ENCODE results near the gene BTNL3.

Gene BTNL3

DNA sequence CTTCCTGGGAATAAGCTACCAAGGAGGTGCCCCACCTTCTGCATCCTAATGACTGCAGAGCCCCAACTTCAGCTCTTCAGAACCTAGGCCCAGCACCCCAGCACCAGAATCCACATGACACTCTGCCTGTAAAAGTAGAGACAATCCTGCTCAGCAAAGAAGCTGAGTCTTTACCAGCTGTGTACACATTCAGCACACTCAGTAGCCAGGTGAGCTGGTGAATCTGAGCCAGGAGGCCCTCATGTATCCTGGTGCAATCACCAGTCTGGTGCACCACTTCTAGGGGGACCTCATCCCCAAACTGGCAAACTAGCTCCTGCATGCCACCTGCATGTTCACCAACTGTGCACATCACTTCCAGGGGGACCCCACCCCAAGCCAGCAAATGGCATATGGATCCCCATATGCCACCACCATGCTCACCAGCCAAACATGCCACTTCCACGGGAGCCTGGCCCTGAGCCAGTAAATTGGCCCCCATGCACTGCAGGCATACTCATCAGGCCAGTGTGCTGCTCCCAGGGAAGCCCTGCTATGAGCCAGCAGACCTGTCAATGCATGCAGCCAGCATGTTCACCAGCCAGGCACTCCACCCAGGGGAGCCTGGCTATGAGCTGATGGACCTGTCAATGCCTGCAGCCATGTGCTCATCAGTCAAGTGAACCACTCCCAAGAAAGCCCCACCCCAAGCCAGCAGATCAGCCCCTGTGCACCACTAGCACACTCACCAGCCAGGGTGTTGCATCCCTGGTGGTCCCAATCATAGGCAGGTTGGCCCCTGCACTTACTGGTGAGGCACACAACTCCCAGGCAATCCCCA is 35.8 kb downstream of the BTNL3 start:
- H3K36me3 ChIP-seq: no peaks in the 10 kb centered on the region
- H3K4me3 ChIP-seq (ENCODE audit: low read depth in 1 of 2, low read length in 1 of 2): no peak overlapping the region
- TF ChIP-seq, protein P1, sequence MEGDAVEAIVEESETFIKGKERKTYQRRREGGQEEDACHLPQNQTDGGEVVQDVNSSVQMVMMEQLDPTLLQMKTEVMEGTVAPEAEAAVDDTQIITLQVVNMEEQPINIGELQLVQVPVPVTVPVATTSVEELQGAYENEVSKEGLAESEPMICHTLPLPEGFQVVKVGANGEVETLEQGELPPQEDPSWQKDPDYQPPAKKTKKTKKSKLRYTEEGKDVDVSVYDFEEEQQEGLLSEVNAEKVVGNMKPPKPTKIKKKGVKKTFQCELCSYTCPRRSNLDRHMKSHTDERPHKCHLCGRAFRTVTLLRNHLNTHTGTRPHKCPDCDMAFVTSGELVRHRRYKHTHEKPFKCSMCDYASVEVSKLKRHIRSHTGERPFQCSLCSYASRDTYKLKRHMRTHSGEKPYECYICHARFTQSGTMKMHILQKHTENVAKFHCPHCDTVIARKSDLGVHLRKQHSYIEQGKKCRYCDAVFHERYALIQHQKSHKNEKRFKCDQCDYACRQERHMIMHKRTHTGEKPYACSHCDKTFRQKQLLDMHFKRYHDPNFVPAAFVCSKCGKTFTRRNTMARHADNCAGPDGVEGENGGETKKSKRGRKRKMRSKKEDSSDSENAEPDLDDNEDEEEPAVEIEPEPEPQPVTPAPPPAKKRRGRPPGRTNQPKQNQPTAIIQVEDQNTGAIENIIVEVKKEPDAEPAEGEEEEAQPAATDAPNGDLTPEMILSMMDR (IDR thresholded peaks at IDR 0.05): no peak
- H3K4me1 ChIP-seq (ENCODE audit: control insufficient read depth in 1 of 2, insufficient read depth in 1 of 2, low read depth in 1 of 2, low read length in 1 of 2): no peaks in the 10 kb centered on the region
- no peak overlapping the region for H3K27ac ChIP-seq
- H3K27me3 ChIP-seq: no peaks in the 10 kb centered on the region
- peaks cover 6% of the 10 kb centered on the region for H3K9me3 ChIP-seq

DNA sequence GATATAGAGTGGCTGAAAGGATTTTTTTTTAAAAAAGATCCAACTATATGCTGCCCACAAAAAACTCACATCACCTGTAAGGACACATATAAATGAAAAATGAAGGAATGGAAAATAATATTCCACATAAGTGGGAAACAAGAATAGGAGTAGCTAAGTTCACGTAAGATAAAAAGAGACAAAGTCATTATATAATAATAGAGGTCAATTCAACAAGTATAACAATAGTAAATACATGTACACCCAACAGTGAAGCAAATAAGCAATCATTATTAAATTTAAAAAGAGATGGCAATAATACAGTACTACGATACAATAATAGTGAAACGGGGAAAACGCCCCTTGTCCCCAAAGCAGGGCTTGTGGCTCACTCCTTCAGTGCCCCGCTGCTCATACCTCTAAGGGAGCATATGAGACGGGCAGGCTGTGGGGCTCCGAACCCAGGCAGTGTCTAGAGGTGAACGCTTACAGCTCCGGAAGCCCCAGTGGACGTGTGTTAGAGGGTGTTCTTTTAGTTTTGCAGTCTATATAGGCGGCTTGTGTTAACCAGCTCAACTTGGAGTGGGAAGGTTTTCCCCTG is 38.9 kb downstream of the BTNL3 start:
- Histone ChIP-seq H3K4me3 (ENCODE audit: low read depth in 1 of 2, low read length in 1 of 2) (no peak overlapping the region), H3K9me3 (peaks cover 2% of the 10 kb centered on the region), H3K27me3 (no peaks in the 10 kb centered on the region), H3K4me1 (ENCODE audit: control insufficient read depth in 1 of 2, insufficient read depth in 1 of 2, low read depth in 1 of 2, low read length in 1 of 2) (no peaks in the 10 kb centered on the region), H3K27ac (no peak overlapping the region), H3K36me3 (no peaks in the 10 kb centered on the region)
- TF ChIP-seq, protein P1 (IDR thresholded peaks at IDR 0.05): no peak

GRCh38 chr5:181028032-181028819 is 39.6 kb downstream of the BTNL3 start:
- no peaks in the 10 kb centered on the region for H3K27me3 ChIP-seq
- no peaks in the 10 kb centered on the region for H3K9me3 ChIP-seq
- no peaks in the 10 kb centered on the region for H3K4me1 ChIP-seq (ENCODE audit: control insufficient read depth in 1 of 2, insufficient read depth in 1 of 2, low read depth in 1 of 2, low read length in 1 of 2)
- no peak overlapping the region for H3K4me3 ChIP-seq (ENCODE audit: low read depth in 1 of 2, low read length in 1 of 2)
- no peaks in the 10 kb centered on the region for H3K36me3 ChIP-seq
- no peak overlapping the region for H3K27ac ChIP-seq
- TF ChIP-seq, protein P1 (IDR thresholded peaks at IDR 0.05): no peak

DNA sequence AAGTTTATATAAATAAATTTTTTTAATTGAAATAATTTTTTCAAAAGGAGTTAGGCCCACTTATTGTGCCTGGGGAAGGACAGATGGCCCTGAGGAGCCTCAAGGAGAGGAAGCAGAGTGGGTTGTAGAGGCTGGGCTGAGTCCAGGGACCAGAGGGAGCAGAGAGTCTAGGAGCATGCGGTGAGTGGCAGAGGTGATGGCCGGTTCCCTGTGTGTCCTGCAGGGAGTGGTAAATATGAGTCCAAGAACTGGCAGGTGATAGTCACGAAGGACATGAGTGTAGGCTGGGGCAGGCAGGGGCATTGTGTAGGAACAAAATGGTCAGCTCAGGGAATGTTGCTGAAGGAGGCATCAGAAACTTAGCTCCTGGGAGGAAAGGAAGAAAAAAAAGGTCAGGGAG is 43.1 kb downstream of the BTNL3 start:
- TF ChIP-seq, protein P1 (IDR thresholded peaks at IDR 0.05): no peak
- H3K4me1 ChIP-seq (ENCODE audit: control insufficient read depth in 1 of 2, insufficient read depth in 1 of 2, low read depth in 1 of 2, low read length in 1 of 2): no peaks in the 10 kb centered on the region

DNA sequence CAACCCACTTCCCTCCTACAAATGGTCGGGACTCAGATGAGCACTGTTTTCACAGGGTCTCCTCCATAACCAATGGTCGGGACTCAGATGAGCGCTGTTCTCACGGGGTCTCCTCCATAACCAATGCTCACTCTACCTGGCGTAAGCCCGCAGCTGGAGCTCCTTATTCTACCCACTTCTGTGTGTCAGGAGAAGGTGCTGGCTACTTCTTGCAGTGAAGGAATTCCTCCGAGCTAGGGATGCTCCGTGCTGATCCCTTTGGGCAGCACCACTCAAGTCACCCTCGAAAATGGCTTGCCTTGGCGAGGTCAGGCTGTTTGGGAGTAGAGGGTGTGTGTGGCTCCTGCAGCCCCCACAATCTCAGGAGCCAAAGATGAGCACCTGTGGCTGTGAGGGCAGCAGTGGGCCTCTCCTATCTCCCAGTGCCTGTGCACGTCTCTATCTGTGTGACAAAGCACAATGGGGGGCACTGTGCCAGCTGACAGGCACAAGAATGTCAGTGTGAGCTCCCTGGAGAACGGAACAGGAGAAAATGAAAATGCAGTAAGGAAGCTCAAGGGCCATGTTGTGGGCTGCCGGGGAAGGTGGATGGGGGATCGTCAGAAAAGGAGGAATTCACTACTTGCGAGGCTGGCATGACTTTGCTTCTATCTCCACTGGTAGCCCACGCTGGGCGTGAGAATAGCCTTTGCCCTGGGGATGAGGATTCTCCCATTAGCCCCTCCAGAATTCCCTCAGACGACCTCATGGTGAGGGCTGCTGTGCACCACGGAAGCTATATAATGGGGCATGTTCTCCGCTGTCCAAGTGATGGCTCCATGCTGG is 47.6 kb downstream of the BTNL3 start:
- Histone ChIP-seq H3K27me3 (peaks cover 60% of the 10 kb centered on the region), H3K27ac (no peak overlapping the region), H3K4me1 (ENCODE audit: control insufficient read depth in 1 of 2, insufficient read depth in 1 of 2, low read depth in 1 of 2, low read length in 1 of 2) (no peaks in the 10 kb centered on the region), H3K9me3 (no peaks in the 10 kb centered on the region), H3K4me3 (ENCODE audit: low read depth in 1 of 2, low read length in 1 of 2) (no peak overlapping the region), H3K36me3 (no peaks in the 10 kb centered on the region)
- TF ChIP-seq, protein P1 (IDR thresholded peaks at IDR 0.05): no peak

More for the DNA sequence above, 43.1 kb downstream of the BTNL3 start:
- H3K27me3 ChIP-seq: peaks cover 18% of the 10 kb centered on the region
- no peak overlapping the region for H3K4me3 ChIP-seq (ENCODE audit: low read depth in 1 of 2, low read length in 1 of 2)
- H3K27ac ChIP-seq: no peak overlapping the region
- H3K36me3 ChIP-seq: no peaks in the 10 kb centered on the region
- H3K9me3 ChIP-seq: no peaks in the 10 kb centered on the region
